Cardiac muscle cell (in vitro differentiated cells and primary cell): ENCODE data around the gene TIMP4. TPM values are rescaled to one million over a fixed set of nuclear protein-coding genes. Genes with fewer than 3 reads are reported as not detected.

Experiments used
- DNase-seq, 2 donors: peaks; one replicate each; pipeline versions ENCODE4 v3.0.0 to v3.0.0-alpha.2; 2010 to 2017; ENCODE audit warnings: low read depth in 1 of 2, low spot score in 1 of 2
- H3K27ac ChIP-seq: fragments of 200-600 bp; sonication (generic); 2 replicates; pipeline ENCODE4 v1.5.1; 2016
- H3K27me3 ChIP-seq: fragments of 200-600 bp; sonication (generic); 2 replicates; pipeline ENCODE4 v1.6.0; 2016; ENCODE audit warnings: control low read depth
- H3K36me3 ChIP-seq: fragments of 200-600 bp; sonication (generic); 2 replicates; pipeline ENCODE4 v1.5.1; 2016; ENCODE audit warnings: control low read depth
- H3K4me1 ChIP-seq: fragments of 200-600 bp; sonication (generic); 2 replicates; pipeline ENCODE4 v1.8.1; 2017; ENCODE audit warnings: low read depth, mild to moderate bottlenecking, mixed run types
- H3K4me3 ChIP-seq: fragments of 200-600 bp; sonication (generic); 2 replicates; pipeline ENCODE4 v1.5.1; 2016; ENCODE audit warnings: mild to moderate bottlenecking
- H3K9me3 ChIP-seq: fragments of 200-600 bp; sonication (generic); 2 replicates; pipeline ENCODE4 v1.5.1; 2017; ENCODE audit warnings: low read depth, mild to moderate bottlenecking, control low read depth
- CTCF ChIP-seq: IDR thresholded peaks from 2 replicates; pipeline ENCODE4 v1.5.1; 2012; ENCODE audit warnings: low read depth, mild to moderate bottlenecking, low read length
- polyA plus RNA-seq: library from polyadenylated mRNA; unstranded; fragments of >200 nt; fragmentation: Nextera tagmentation; extraction: Ambion mirVana; gene quantifications from 2 replicates; pipeline ENCODE4 v1.2.1, GENCODE V29; 2016
- total RNA-seq: library from RNA; depleted of rRNA; stranded (reverse); fragments of >200 nt; gene quantifications from 2 replicates; pipeline ENCODE4 v1.2.3, GENCODE V29; 2016

Gene TIMP4
- total and polyA plus RNA-seq, 2 experiments from 2014 or later, result 0.16 TPM; not detected in 1

DNA sequence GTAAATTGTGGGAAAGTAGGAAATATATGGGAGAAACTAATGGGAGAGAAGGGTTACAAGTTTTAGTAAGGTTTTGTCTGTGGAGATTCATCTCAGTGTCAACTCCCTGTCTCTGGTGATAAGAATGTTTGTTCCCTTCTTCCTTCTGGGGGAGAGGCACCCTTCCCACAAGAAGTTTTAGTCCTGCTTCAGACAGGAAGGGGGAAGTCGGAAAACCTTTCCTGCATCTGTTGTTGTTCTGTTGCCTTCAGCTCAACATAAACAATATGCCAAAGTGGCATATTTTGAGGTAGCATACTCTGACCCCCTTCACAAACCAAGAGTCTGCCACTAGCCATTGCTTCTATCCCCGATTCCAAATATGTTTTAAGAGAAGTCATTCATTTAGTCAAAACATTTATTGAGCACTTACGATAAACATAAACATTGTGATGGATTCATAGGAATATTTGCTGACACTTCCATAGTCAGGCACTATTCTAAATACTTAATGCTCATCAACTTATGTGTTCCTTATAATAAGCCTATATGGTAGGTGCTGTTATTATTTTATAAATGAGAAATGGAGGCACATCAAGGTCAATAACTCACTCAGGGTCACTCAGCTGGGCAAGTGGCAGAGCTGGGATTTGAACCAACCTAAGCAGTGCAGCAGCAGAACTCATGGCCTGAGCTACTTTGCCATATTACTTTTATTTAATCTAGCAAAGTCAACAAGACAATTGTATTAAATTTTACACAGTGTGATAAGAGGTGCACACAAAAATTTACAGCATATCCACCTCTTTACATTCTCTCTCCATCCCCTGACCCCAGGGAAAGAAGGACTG lies 34.2 kb upstream of the TIMP4 start:
- Histone ChIP-seq H3K9me3 (no peaks in the 10 kb centered on the region), H3K4me1 (peaks cover 5% of the 10 kb centered on the region), H3K4me3 (no peak overlapping the region), H3K27ac (no peak overlapping the region), H3K36me3 (no peaks in the 10 kb centered on the region), H3K27me3 (no peaks in the 10 kb centered on the region)
- TF ChIP-seq CTCF, result no peak
- DNase-seq, result no peak

GRCh38 chr3:12192173-12192572 lies 33.5 kb upstream of the TIMP4 start:
- Histone ChIP-seq H3K27ac (no peak overlapping the region), H3K27me3 (no peaks in the 10 kb centered on the region), H3K9me3 (no peaks in the 10 kb centered on the region), H3K4me1 (peaks cover 5% of the 10 kb centered on the region), H3K36me3 (no peaks in the 10 kb centered on the region), H3K4me3 (no peak overlapping the region)
- TF ChIP-seq CTCF, result no peak
- no peak for DNase-seq

DNA sequence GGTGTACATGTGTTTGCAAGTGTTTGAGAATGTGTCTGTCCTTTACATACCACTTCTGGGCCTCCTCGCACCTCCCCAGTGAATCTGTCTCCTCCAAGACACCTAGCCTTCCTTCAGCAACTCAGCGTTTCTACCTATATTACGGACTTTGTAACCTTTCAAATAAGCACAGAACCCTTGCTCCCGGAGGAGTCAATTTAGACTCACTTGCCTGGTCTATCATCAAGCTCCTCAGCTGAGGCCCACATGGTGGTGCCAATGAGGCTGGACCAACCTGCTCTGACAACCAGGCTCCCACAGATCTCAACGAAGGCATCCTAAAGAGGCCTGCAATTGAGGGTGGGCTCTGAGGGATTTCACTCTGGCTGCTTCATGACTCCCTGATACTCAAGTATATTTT lies 32.8 kb upstream of the TIMP4 start:
- no peak overlapping the region for H3K4me3 ChIP-seq
- H3K27ac ChIP-seq, result no peak overlapping the region
- peaks cover 5% of the 10 kb centered on the region for H3K4me1 ChIP-seq
- H3K27me3 ChIP-seq, result no peaks in the 10 kb centered on the region
- H3K9me3 ChIP-seq, result no peaks in the 10 kb centered on the region
- no peak for TF ChIP-seq CTCF
- no peaks in the 10 kb centered on the region for H3K36me3 ChIP-seq
- no peak for DNase-seq

- peaks cover 5% of the 10 kb centered on the region for H3K4me1 ChIP-seq
- TF ChIP-seq CTCF, result no peak
- no peak overlapping the region for H3K27ac ChIP-seq
- no peak for DNase-seq
- H3K27me3 ChIP-seq, result no peaks in the 10 kb centered on the region
- H3K36me3 ChIP-seq, result no peaks in the 10 kb centered on the region
- no peaks in the 10 kb centered on the region for H3K9me3 ChIP-seq
- no peak overlapping the region for H3K4me3 ChIP-seq
These were observed 32.1 kb upstream of the TIMP4 start for GRCh38 chr3:12190832-12191231.

GRCh38 chr3:12190221-12190807 lies 31.6 kb upstream of the TIMP4 start:
- Histone ChIP-seq H3K27ac (no peak overlapping the region), H3K4me3 (no peak overlapping the region), H3K36me3 (no peaks in the 10 kb centered on the region), H3K9me3 (no peaks in the 10 kb centered on the region), H3K4me1 (peaks cover 5% of the 10 kb centered on the region), H3K27me3 (no peaks in the 10 kb centered on the region)
- DNase-seq, result no peak
- TF ChIP-seq CTCF, result no peak
